Anterior cingulate cortex (tissue), 58 donors: ENCODE data around the gene GALR3.
"Not testable (repeated sequence)": the region's sequence is repeated elsewhere in the genome, so short reads cannot be mapped to it uniquely, and the experiment has no call there.

Experiments used
- DNase-seq, 58 donors: peaks; one replicate each; lab custom pipeline; 2025; lab: John Stamatoyannopoulos, UW

GALR3 gene

GRCh38 chr22:37823134-37823985, at the start of gene GALR3:
GALR3 (plus strand) TSS chr22:37823382; CDS start chr22:37823407, 25 bp downstream.
- no peak for DNase-seq

GRCh38 chr22:37774728-37775127, 48.5 kb upstream of the GALR3 start:
- DNase-seq = no peak

GRCh38 chr22:37775785-37776638, 47.2 kb upstream of the GALR3 start:
- no peak for DNase-seq

- no peak for DNase-seq
Observed at GRCh38 chr22:37776639-37777005, 46.6 kb upstream of the GALR3 start.

- no peak for DNase-seq
Observed at GRCh38 chr22:37777122-37777687, 46.0 kb upstream of the GALR3 start.

GRCh38 chr22:37778370-37779009, 44.7 kb upstream of the GALR3 start:
- no peak for DNase-seq

- DNase-seq = no peak
Observed at GRCh38 chr22:37781434-37782059, 41.6 kb upstream of the GALR3 start.

- DNase-seq = no peak
Observed at GRCh38 chr22:37782340-37783168, 40.6 kb upstream of the GALR3 start.

- DNase-seq = no peak
Observed at GRCh38 chr22:37784829-37785495, 38.2 kb upstream of the GALR3 start.

GRCh38 chr22:37790234-37790633, 32.9 kb upstream of the GALR3 start:
- no peak for DNase-seq

- no peak for DNase-seq
Observed at GRCh38 chr22:37792494-37792893, 30.7 kb upstream of the GALR3 start.

GRCh38 chr22:37794376-37794775, 28.8 kb upstream of the GALR3 start:
- DNase-seq = no peak

GRCh38 chr22:37796079-37796478, 27.1 kb upstream of the GALR3 start:
- no peak for DNase-seq

- not testable (repeated sequence) for DNase-seq
Observed at GRCh38 chr22:37797259-37797658, 25.9 kb upstream of the GALR3 start.

GRCh38 chr22:37797874-37798500, 25.2 kb upstream of the GALR3 start:
- no peak for DNase-seq

- DNase-seq = not testable (repeated sequence)
Observed at GRCh38 chr22:37799979-37800378, 23.2 kb upstream of the GALR3 start.

- DNase-seq = peak in 6 of 58 donors; percentile 10 to 47 (median 32)
Observed at GRCh38 chr22:37801946-37802309, 21.3 kb upstream of the GALR3 start.
